H1 (cell line): ENCODE data around the gene RETREG3. TPM values are rescaled to one million over a fixed set of nuclear protein-coding genes. Genes with fewer than 3 reads are reported as not detected.
A peak's percentile ranks its signal among the peaks of the same experiment; 100 is the strongest.

Experiments used
- CTCF ChIA-PET: fragments of 300-600 bp; sonication (Branson Sonifier 250); formaldehyde crosslinking; loops from one replicate; lab custom pipeline; 2021; ENCODE audit not compliant: partially characterized antibody; lab: Charles Lee
- POLR2A ChIA-PET: fragments of 300-600 bp; sonication (Branson Sonifier 250); formaldehyde crosslinking; loops from one replicate; lab custom pipeline; 2021; ENCODE audit warnings: inconsistent platforms; ENCODE audit not compliant: partially characterized antibody; lab: Charles Lee
- DNase-seq, 2 experiments: peaks; one replicate each; pipeline versions ENCODE4 v3.0.0 to v3.0.0-alpha.2; 2010 to 2022; ENCODE audit warnings: low spot score in 2 of 2, low read depth in 1 of 2, mixed read lengths in 1 of 2
- FAIRE-seq: peaks from 2 replicates; lab custom pipeline; 2011; peaks lifted over from hg19 to GRCh38; lab: Jason Lieb, UNC
- H2AFZ ChIP-seq: 2 replicates; pipeline ENCODE4 v1.8.1; 2012; ENCODE audit warnings: low read length, inconsistent platforms
- H2AK5ac ChIP-seq: 2 replicates; pipeline ENCODE4 v1.6.1; 2013; ENCODE audit warnings: low read depth, low read length
- H2BK120ac ChIP-seq: replicated peaks from 2 replicates; pipeline ENCODE3; 2013; ENCODE audit warnings: low read depth, low read length, inconsistent platforms
- H2BK12ac ChIP-seq: 2 replicates; pipeline ENCODE4 v1.6.1; 2013; ENCODE audit warnings: low read depth, low read length
- H2BK15ac ChIP-seq: 2 replicates; pipeline ENCODE4 v1.6.1; 2013; ENCODE audit warnings: low read length
- H2BK20ac ChIP-seq: 2 replicates; pipeline ENCODE4 v1.6.1; 2013; ENCODE audit warnings: low read length
- H2BK5ac ChIP-seq: 2 replicates; pipeline ENCODE4 v1.6.1; 2013; ENCODE audit warnings: low read depth, low read length
- H3K14ac ChIP-seq: 2 replicates; pipeline ENCODE4 v1.6.1; 2013; ENCODE audit warnings: inconsistent platforms; ENCODE audit not compliant: insufficient read length
- H3K18ac ChIP-seq: 2 replicates; pipeline ENCODE4 v1.6.1; 2013; ENCODE audit warnings: low read length; ENCODE audit errors: extremely low read depth
- H3K23ac ChIP-seq: 2 replicates; pipeline ENCODE4 v1.6.1; 2013; ENCODE audit warnings: inconsistent platforms; ENCODE audit not compliant: insufficient read length
- H3K23me2 ChIP-seq: 2 replicates; pipeline ENCODE4 v1.6.1; 2013; ENCODE audit warnings: low read depth, low read length
- H3K27ac ChIP-seq: 2 replicates; pipeline ENCODE4 v1.6.1; 2011; ENCODE audit warnings: low read depth, low read length, inconsistent platforms
- H3K27me3 ChIP-seq, 4 experiments: replicated peaks in 1 of 4; 1 replicate in 1 of 4; 2 replicates in 3 of 4; pipeline versions ENCODE4 v1.6.1 to v1.8.1; 2011 to 2013; ENCODE audit warnings: low read length in 3 of 4, mild to moderate bottlenecking in 3 of 4, inconsistent platforms in 2 of 4, mixed read lengths in 2 of 4, moderate library complexity in 1 of 4; ENCODE audit not compliant: control insufficient read depth in 3 of 4, insufficient read depth in 3 of 4; ENCODE audit errors: extremely low read depth in 1 of 4
- H3K36me3 ChIP-seq, 4 experiments: 2 replicates each; pipeline versions ENCODE4 v1.6.1 to v1.8.1; 2011 to 2013; ENCODE audit warnings: mild to moderate bottlenecking in 4 of 4, low read length in 3 of 4, moderate library complexity in 2 of 4, control low read depth in 1 of 4, inconsistent platforms in 1 of 4; ENCODE audit not compliant: insufficient read depth in 4 of 4, control insufficient read depth in 2 of 4
- H3K4ac ChIP-seq: replicated peaks from 2 replicates; pipeline ENCODE3; 2013; ENCODE audit warnings: low read length, low read depth, mixed read lengths, inconsistent platforms; ENCODE audit not compliant: insufficient read length
- H3K4me1 ChIP-seq, 4 experiments: replicated peaks in 1 of 4; 1 replicate in 1 of 4; 2 replicates in 3 of 4; pipeline versions ENCODE4 v1.6.1 to v1.8.1; 2011 to 2013; ENCODE audit warnings: low read length in 3 of 4, inconsistent platforms in 2 of 4, mixed read lengths in 1 of 4; ENCODE audit not compliant: insufficient read depth in 4 of 4, control insufficient read depth in 3 of 4
- H3K4me2 ChIP-seq, 2 experiments: 2 replicates each; pipeline versions ENCODE4 v1.6.1 to v1.8.1; 2011 to 2013; ENCODE audit warnings: low read depth in 2 of 2, low read length in 2 of 2, control low read depth in 1 of 2, inconsistent platforms in 1 of 2, mild to moderate bottlenecking in 1 of 2; ENCODE audit not compliant: insufficient read depth in 1 of 2
- H3K4me3 ChIP-seq, 4 experiments: fragments of 200-600, 300-600 bp in 1 of 4; sonication (generic), shearing (Covaris generic), sonication (Bioruptor Twin) in 1 of 4; 2 replicates each; pipeline versions ENCODE4 v1.5.1 to v1.8.1; 2011 to 2016; ENCODE audit warnings: low read length in 4 of 4, low read depth in 3 of 4, control low read depth in 2 of 4, inconsistent platforms in 2 of 4, mild to moderate bottlenecking in 2 of 4, mixed read lengths in 1 of 4, moderate library complexity in 1 of 4; ENCODE audit not compliant: insufficient read depth in 2 of 4; ENCODE audit errors: extremely low read depth in 1 of 4
- H3K56ac ChIP-seq: replicated peaks from 2 replicates; pipeline ENCODE3; 2013; ENCODE audit warnings: low read depth, mild to moderate bottlenecking, mixed read lengths, low read length, inconsistent platforms; ENCODE audit not compliant: insufficient read length
- H3K79me1 ChIP-seq: 2 replicates; pipeline ENCODE4 v1.6.1; 2013; ENCODE audit warnings: low read depth, low read length, control low read depth
- H3K79me2 ChIP-seq, 2 experiments: 2 replicates each; pipeline versions ENCODE4 v1.6.1 to v1.8.1; 2012 to 2013; ENCODE audit warnings: low read length in 2 of 2, mild to moderate bottlenecking in 2 of 2, inconsistent platforms in 1 of 2; ENCODE audit not compliant: insufficient read depth in 2 of 2, control insufficient read depth in 1 of 2
- H3K9ac ChIP-seq, 4 experiments: replicated peaks in 1 of 4; 1 replicate in 1 of 4; 2 replicates in 3 of 4; pipeline versions ENCODE4 v1.6.1 to v1.8.1; 2011 to 2013; ENCODE audit warnings: low read depth in 3 of 4, low read length in 3 of 4, control low read depth in 2 of 4, mild to moderate bottlenecking in 2 of 4, moderate library complexity in 2 of 4, inconsistent platforms in 1 of 4; ENCODE audit errors: extremely low read depth in 1 of 4
- H3K9me3 ChIP-seq, 2 experiments: 2 replicates each; pipeline versions ENCODE4 v1.6.1 to v1.8.1; 2012 to 2013; ENCODE audit warnings: mild to moderate bottlenecking in 2 of 2, moderate library complexity in 2 of 2, control low read depth in 1 of 2, inconsistent platforms in 1 of 2, low read depth in 1 of 2, low read length in 1 of 2, mixed read lengths in 1 of 2; ENCODE audit not compliant: insufficient read depth in 2 of 2
- H4K20me1 ChIP-seq, 2 experiments: replicated peaks in 1 of 2; 2 replicates each; pipeline versions ENCODE3 to v1.8.1; 2011 to 2013; ENCODE audit warnings: inconsistent platforms in 2 of 2, low read length in 2 of 2, mild to moderate bottlenecking in 1 of 2; ENCODE audit not compliant: insufficient read depth in 2 of 2, control insufficient read depth in 1 of 2
- H4K5ac ChIP-seq: 2 replicates; pipeline ENCODE4 v1.6.1; 2013; ENCODE audit warnings: low read length, low read depth, mixed read lengths, inconsistent platforms; ENCODE audit not compliant: insufficient read length
- H4K8ac ChIP-seq: 2 replicates; pipeline ENCODE4 v1.8.0; 2013; ENCODE audit warnings: mild to moderate bottlenecking, moderate library complexity, low read length, inconsistent platforms; ENCODE audit not compliant: insufficient read depth; ENCODE audit errors: extremely low read depth
- H4K91ac ChIP-seq: replicated peaks from 2 replicates; pipeline ENCODE3; 2013; ENCODE audit warnings: low read length, mixed read lengths, inconsistent platforms; ENCODE audit not compliant: insufficient read length
- ASH2L ChIP-seq: fragments of 200-600, 300-600 bp; sonication (generic); IDR thresholded peaks from one replicate; pipeline ENCODE4 v1.7.1; 2017; ENCODE audit warnings: low read length
- BRCA1 ChIP-seq: IDR thresholded peaks from 2 replicates; pipeline ENCODE4 v1.6.1; 2012; ENCODE audit warnings: low read depth, low read length, improper control_type of control experiment
- RXRA ChIP-seq: IDR thresholded peaks from 2 replicates; pipeline ENCODE4 v1.6.1; 2011; ENCODE audit warnings: low read depth, mild to moderate bottlenecking, low read length, moderate library complexity; ENCODE audit not compliant: insufficient read depth
- SP2 ChIP-seq: IDR thresholded peaks from 2 replicates; pipeline ENCODE4 v1.6.1; 2012; ENCODE audit warnings: mild to moderate bottlenecking, low read length, inconsistent platforms
- WGBS, 2 experiments: shearing (Covaris generic) in 1 of 2; methylation state at CpG; one replicate each; pipeline versions ENCODE4 v1.1.6 to v1.1.7; 2013 to 2015; ENCODE audit warnings: low lambda C conversion rate in 2 of 2, mixed read lengths in 2 of 2, inconsistent platforms in 1 of 2, low coverage in 1 of 2, missing lambda C conversion rate in 1 of 2; ENCODE audit not compliant: insufficient replicate concordance in 2 of 2, insufficient coverage in 1 of 2, insufficient read length in 1 of 2; ENCODE audit errors: extremely low coverage in 1 of 2, missing lambda C conversion rate in 1 of 2; 5-methylcytosine and 5-hydroxymethylcytosine counted together
- polyA plus RNA-seq, 7 experiments: library from polyadenylated mRNA; depleted of rRNA in 3 of 7; stranded (reverse) in 5 of 7; unstranded in 2 of 7; fragments of >200 nt in 5 of 7; fragments of 200-250 nt in 2 of 7; gene quantifications; 1 replicate in 5 of 7; 2 replicates in 1 of 7; 4 replicates in 1 of 7; pipeline versions ENCODE4 v1.2.1 to v1.2.3, GENCODE V29; 2011 to 2013; ENCODE audit warnings: missing spikeins in 2 of 7, mixed read lengths in 2 of 7
- total RNA-seq: library from RNA; stranded (reverse); fragmentation: NEBNext Ultra II Directional; extraction: Animal tissue kit (Norgen Biotek cat#: 25700); gene quantifications from 2 replicates; pipeline ENCODE4 v1.2.1, GENCODE V29; 2021

RETREG3 gene
- total and polyA plus RNA-seq, 2 of the 8 experiments (the other 6 are each of a cell fraction or from before 2014, with no cell fraction given): 23.7 to 42.6 TPM

GRCh38 chr17:42579794-42580551 is 29.2 kb downstream of the RETREG3 start:
- Histone ChIP-seq H2BK12ac (no peak overlapping the region), H4K5ac (no peak overlapping the region), H3K4me1 (no peaks in the 10 kb centered on the region), H2BK5ac (no peak overlapping the region), H4K8ac (peak overlapping the region; percentile 14; the same call in 1 of the 2 replicates), H4K91ac (no peak overlapping the region), H3K36me3 (peaks cover 17 to 40% (median 31%) of the 10 kb centered on the region in 4 experiments), H3K79me2 (peaks cover 0 to 19% of the 10 kb centered on the region in 2 experiments; a peak in 2 of 4 replicates), H3K27ac (no peak overlapping the region), H3K27me3 (no peaks in the 10 kb centered on the region), H3K4me2 (no peak overlapping the region), H2AK5ac (no peak overlapping the region), H2BK20ac (no peak overlapping the region), H3K9ac (no peak overlapping the region), H3K4ac (no peak overlapping the region), H3K56ac (no peak overlapping the region), H2BK120ac (no peak overlapping the region), H3K23me2 (peaks cover 9% of the 10 kb centered on the region), H2BK15ac (no peak overlapping the region), H2AFZ (no peak overlapping the region), H3K4me3 (no peak overlapping the region), H3K23ac (no peak overlapping the region), H4K20me1 (peaks cover 0 to 1% of the 10 kb centered on the region in 2 experiments), H3K79me1 (no peaks in the 10 kb centered on the region), H3K18ac (no peak overlapping the region), H3K14ac (no peak overlapping the region), H3K9me3 (no peaks in the 10 kb centered on the region)
- ChIA-PET POLR2A (interaction anchor here (0.8 to 1.2 kb wide), 2 partner anchors 8 to 235 kb away, joined by 3 read pairs; no protein-coding TSS in a partner anchor), CTCF (interaction anchor here (1.2 to 3.6 kb wide), 6 partner anchors 11 to 171 kb away, joined by 3 to 16 read pairs (median 6); no protein-coding TSS in a partner anchor)
- DNase-seq (no peak), FAIRE-seq (no peak)
- no peak for TF ChIP-seq RXRA
- no peak for TF ChIP-seq BRCA1
- TF ChIP-seq ASH2L: no peak
- TF ChIP-seq SP2: no peak
- 92% methylated on average over 2 of the region's 2 CpGs; no CpG with 5 or more reads in 1 of the 2 experiments for WGBS, 2 experiments
